ENCODE measurements around the gene PRICKLE4. TPM values are rescaled to one million over a fixed set of nuclear protein-coding genes. Genes with fewer than 3 reads are reported as not detected.

PRICKLE4 gene
- total and polyA plus RNA-seq, 8 donors = 0.88 to 5.7 (median 1.9) TPM

GRCh38 chr6:41832263-41832662, 51.7 kb downstream of the PRICKLE4 start:
- WGBS, 2 donors = 75 to 76% methylated on average over 3 of the region's 3 CpGs
- Histone ChIP-seq H3K9me3 (no peaks in the 10 kb centered on the region), H3K36me3 (no peaks in the 10 kb centered on the region), H3K27me3 (no peaks in the 10 kb centered on the region), H3K4me1 (no peaks in the 10 kb centered on the region), H3K4me3 (no peak overlapping the region), H3K27ac (no peak overlapping the region)
- no peak for DNase-seq
- no peak for TF ChIP-seq CTCF (IDR thresholded peaks at IDR 0.05)
- intact Hi-C loops (cut with DNase I) = no loop called here
- no peak for ATAC-seq
- FAIRE-seq = no peak

GRCh38 chr6:41836022-41836659, 55.6 kb downstream of the PRICKLE4 start:
- intact Hi-C loops (cut with DNase I) = no loop called here

GRCh38 chr6:41836660-41837052, 56.1 kb downstream of the PRICKLE4 start:
- no peak for TF ChIP-seq CTCF (IDR thresholded peaks at IDR 0.05)
- FAIRE-seq = no peak
- intact Hi-C loops (cut with DNase I) = no loop called here
- Histone ChIP-seq H3K36me3 (no peaks in the 10 kb centered on the region), H3K9me3 (no peaks in the 10 kb centered on the region), H3K4me1 (no peaks in the 10 kb centered on the region), H3K27me3 (no peaks in the 10 kb centered on the region), H3K4me3 (no peak overlapping the region), H3K27ac (no peak overlapping the region)
- no peak for DNase-seq
- ATAC-seq = no peak
- 84 to 92% methylated on average over 2 of the region's 2 CpGs for WGBS, 2 donors

More at GRCh38 chr6:41836022-41836659, 55.6 kb downstream of the PRICKLE4 start:
- Histone ChIP-seq H3K27ac (no peak overlapping the region), H3K4me3 (no peak overlapping the region), H3K9me3 (no peaks in the 10 kb centered on the region), H3K36me3 (no peaks in the 10 kb centered on the region), H3K27me3 (no peaks in the 10 kb centered on the region), H3K4me1 (no peaks in the 10 kb centered on the region)
- ATAC-seq (no peak), DNase-seq (no peak), FAIRE-seq (no peak)
- TF ChIP-seq CTCF (IDR thresholded peaks at IDR 0.05) = no peak
- WGBS, 2 donors = 87% methylated on average over 5 of the region's 5 CpGs

Other genes starting within 250 kb of the PRICKLE4 start
- gene FOXP4, start 234.4 kb upstream of the PRICKLE4 start, total RNA-seq = 10 to 100 TPM; 23.1 to 28.3 (median 25.3) TPM
- gene FOXP4, start 234.4 kb upstream of the PRICKLE4 start, polyA plus RNA-seq = 10 to 100 TPM; 27.4 to 29.3 TPM
- gene MDFI, start 142.3 kb upstream of the PRICKLE4 start, total RNA-seq = 1 to 10 TPM in 5 of 6 donors, under 1 TPM in 1; 0.46 to 7.4 (median 1.8) TPM
- gene MDFI, start 142.3 kb upstream of the PRICKLE4 start, polyA plus RNA-seq = 1 to 10 TPM; 2.0 to 5.6 TPM
- gene TFEB, start 45.2 kb upstream of the PRICKLE4 start, total RNA-seq = 10 to 100 TPM in 3 of 6 donors, 1 to 10 TPM in 3; 6.5 to 16.2 (median 10.1) TPM
- 10 to 100 TPM; 27.4 to 49.4 TPM for gene TFEB, start 45.2 kb upstream of the PRICKLE4 start, polyA plus RNA-seq
- 10 to 100 TPM in 1 of 6 donors, 1 to 10 TPM in 5; 1.0 to 24.4 (median 3.2) TPM for gene PGC, start 33.4 kb upstream of the PRICKLE4 start, total RNA-seq
- 10 to 100 TPM in 1 of 2 donors, 1 to 10 TPM in 1; 1.5 to 33.6 TPM for gene PGC, start 33.4 kb upstream of the PRICKLE4 start, polyA plus RNA-seq
- 1 to 10 TPM; 2.1 to 5.2 (median 2.7) TPM for gene FRS3, start 882 bp upstream of the PRICKLE4 start, total RNA-seq
- gene FRS3, start 882 bp upstream of the PRICKLE4 start, polyA plus RNA-seq = 1 to 10 TPM; 6.6 to 7.8 TPM
- gene TOMM6, start 6.9 kb downstream of the PRICKLE4 start, total RNA-seq = 10 to 100 TPM; 48.6 to 86.2 (median 66.8) TPM
- 100 to 1,000 TPM; 123 to 196 TPM for gene TOMM6, start 6.9 kb downstream of the PRICKLE4 start, polyA plus RNA-seq
- 1 to 10 TPM in 5 of 6 donors, under 1 TPM in 1; 0.98 to 2.4 (median 1.4) TPM for gene USP49, start 114.6 kb downstream of the PRICKLE4 start, total RNA-seq
- 1 to 10 TPM; 1.5 TPM for gene USP49, start 114.6 kb downstream of the PRICKLE4 start, polyA plus RNA-seq
- 10 to 100 TPM in 1 of 6 donors, 1 to 10 TPM in 5; 5.8 to 13.1 (median 8.7) TPM for gene MED20, start 140.4 kb downstream of the PRICKLE4 start, total RNA-seq
- 1 to 10 TPM; 5.3 to 9.3 TPM for gene MED20, start 140.4 kb downstream of the PRICKLE4 start, polyA plus RNA-seq
- gene BYSL, start 140.7 kb downstream of the PRICKLE4 start, total RNA-seq = 10 to 100 TPM in 1 of 6 donors, 1 to 10 TPM in 5; 4.7 to 18.6 (median 8.2) TPM
- gene BYSL, start 140.7 kb downstream of the PRICKLE4 start, polyA plus RNA-seq = 10 to 100 TPM; 10.2 to 12.8 TPM
- 10 to 100 TPM; 14.2 to 41.3 (median 20.8) TPM for gene CCND3, start 161.0 kb downstream of the PRICKLE4 start, total RNA-seq
- gene CCND3, start 161.0 kb downstream of the PRICKLE4 start, polyA plus RNA-seq = 10 to 100 TPM; 32.5 to 56.6 TPM

Measured in pancreas (tissue), 10 donors.